Cardiac muscle cell (in vitro differentiated cells and primary cell): Measurements from ENCODE around the gene RRAD. TPM values are rescaled to one million over a fixed set of nuclear protein-coding genes. Genes with fewer than 3 reads are reported as not detected.

Experiments
- DNase-seq, 2 donors: peaks; one replicate each; pipeline versions ENCODE4 v3.0.0 to v3.0.0-alpha.2; 2010 to 2017; ENCODE audit warnings: low read depth in 1 of 2, low spot score in 1 of 2
- H3K27ac ChIP-seq: fragments of 200-600 bp; sonication (generic); 2 replicates; pipeline ENCODE4 v1.5.1; 2016
- H3K27me3 ChIP-seq: fragments of 200-600 bp; sonication (generic); 2 replicates; pipeline ENCODE4 v1.6.0; 2016; ENCODE audit warnings: control low read depth
- H3K36me3 ChIP-seq: fragments of 200-600 bp; sonication (generic); 2 replicates; pipeline ENCODE4 v1.5.1; 2016; ENCODE audit warnings: control low read depth
- H3K4me1 ChIP-seq: fragments of 200-600 bp; sonication (generic); 2 replicates; pipeline ENCODE4 v1.8.1; 2017; ENCODE audit warnings: low read depth, mild to moderate bottlenecking, mixed run types
- H3K4me3 ChIP-seq: fragments of 200-600 bp; sonication (generic); 2 replicates; pipeline ENCODE4 v1.5.1; 2016; ENCODE audit warnings: mild to moderate bottlenecking
- H3K9me3 ChIP-seq: fragments of 200-600 bp; sonication (generic); 2 replicates; pipeline ENCODE4 v1.5.1; 2017; ENCODE audit warnings: low read depth, mild to moderate bottlenecking, control low read depth
- CTCF ChIP-seq: IDR thresholded peaks from 2 replicates; pipeline ENCODE4 v1.5.1; 2012; ENCODE audit warnings: low read depth, mild to moderate bottlenecking, low read length
- polyA plus RNA-seq: library from polyadenylated mRNA; unstranded; fragments of >200 nt; fragmentation: Nextera tagmentation; extraction: Ambion mirVana; gene quantifications from 2 replicates; pipeline ENCODE4 v1.2.1, GENCODE V29; 2016
- total RNA-seq: library from RNA; depleted of rRNA; stranded (reverse); fragments of >200 nt; gene quantifications from 2 replicates; pipeline ENCODE4 v1.2.3, GENCODE V29; 2016

Gene RRAD
- total and polyA plus RNA-seq, 2 experiments from 2014 or later, result 73.8 to 246 TPM

- no peaks in the 10 kb centered on the region for H3K9me3 ChIP-seq
- H3K36me3 ChIP-seq, result no peaks in the 10 kb centered on the region
- no peak overlapping the region for H3K27ac ChIP-seq
- H3K27me3 ChIP-seq, result peaks cover 6% of the 10 kb centered on the region
- no peak for TF ChIP-seq CTCF
- peak in 1 of 2 donors; percentile 68 for DNase-seq
- H3K4me1 ChIP-seq, result no peaks in the 10 kb centered on the region
- H3K4me3 ChIP-seq, result no peak overlapping the region
Observed at GRCh38 chr16:66874079-66874775, 51.1 kb downstream of the RRAD start.

GRCh38 chr16:66873685-66874055, 51.7 kb downstream of the RRAD start:
- TF ChIP-seq CTCF, result no peak
- Histone ChIP-seq H3K4me1 (no peaks in the 10 kb centered on the region), H3K27me3 (peaks cover 6% of the 10 kb centered on the region), H3K27ac (no peak overlapping the region), H3K36me3 (no peaks in the 10 kb centered on the region), H3K9me3 (no peaks in the 10 kb centered on the region), H3K4me3 (no peak overlapping the region)
- DNase-seq, result no peak

GRCh38 chr16:66872943-66873684, 52.2 kb downstream of the RRAD start:
- no peaks in the 10 kb centered on the region for H3K36me3 ChIP-seq
- no peak overlapping the region for H3K4me3 ChIP-seq
- DNase-seq, result peak; percentile 90 to 99
- no peaks in the 10 kb centered on the region for H3K4me1 ChIP-seq
- H3K27me3 ChIP-seq, result peaks cover 6% of the 10 kb centered on the region
- no peak overlapping the region for H3K27ac ChIP-seq
- H3K9me3 ChIP-seq, result no peaks in the 10 kb centered on the region
- peak; percentile 95 for TF ChIP-seq CTCF

- H3K4me1 ChIP-seq, result no peaks in the 10 kb centered on the region
- no peak for DNase-seq
- H3K27ac ChIP-seq, result no peak overlapping the region
- no peak overlapping the region for H3K4me3 ChIP-seq
- H3K27me3 ChIP-seq, result peaks cover 6% of the 10 kb centered on the region
- TF ChIP-seq CTCF, result no peak
- H3K36me3 ChIP-seq, result no peaks in the 10 kb centered on the region
- no peaks in the 10 kb centered on the region for H3K9me3 ChIP-seq
Observed at GRCh38 chr16:66872559-66872942, 52.8 kb downstream of the RRAD start.

GRCh38 chr16:66871840-66872239, 53.5 kb downstream of the RRAD start:
- Histone ChIP-seq H3K9me3 (no peaks in the 10 kb centered on the region), H3K27ac (no peak overlapping the region), H3K27me3 (peaks cover 6% of the 10 kb centered on the region), H3K4me3 (no peak overlapping the region), H3K36me3 (no peaks in the 10 kb centered on the region), H3K4me1 (no peaks in the 10 kb centered on the region)
- DNase-seq, result no peak
- TF ChIP-seq CTCF, result no peak

Other genes starting within 250 kb of the RRAD start
- gene CMTM4, start 228.8 kb downstream of the RRAD start, total RNA-seq, result 42.3 and 61.6 TPM in 2 replicates
- gene CMTM4, start 228.8 kb downstream of the RRAD start, polyA plus RNA-seq, result 19.7 and 22.8 TPM in 2 replicates
- gene DYNC1LI2, start 173.9 kb downstream of the RRAD start, total RNA-seq, result 54.5 and 58.6 TPM in 2 replicates
- 76.0 and 89.6 TPM in 2 replicates for gene DYNC1LI2, start 173.9 kb downstream of the RRAD start, polyA plus RNA-seq
- not detected in 2 replicates for gene TERB1, start 124.0 kb downstream of the RRAD start, total RNA-seq
- gene TERB1, start 124.0 kb downstream of the RRAD start, polyA plus RNA-seq, result not detected in 2 replicates
- gene NAE1, start 94.6 kb downstream of the RRAD start, total RNA-seq, result 39.5 and 45.2 TPM in 2 replicates
- gene NAE1, start 94.6 kb downstream of the RRAD start, polyA plus RNA-seq, result 97.8 and 114 TPM in 2 replicates
- gene CA7, start 81.1 kb downstream of the RRAD start, total RNA-seq, result 0.27 and 1.0 TPM in 2 replicates
- gene CA7, start 81.1 kb downstream of the RRAD start, polyA plus RNA-seq, result 0.46 and 1.2 TPM in 2 replicates
- 6.0 and 19.4 TPM in 2 replicates for gene PDP2, start 45.0 kb downstream of the RRAD start, total RNA-seq
- 4.1 and 7.4 TPM in 2 replicates for gene PDP2, start 45.0 kb downstream of the RRAD start, polyA plus RNA-seq
- 0.07 and 4.4 TPM in 2 replicates for gene CDH16, start 6.7 kb downstream of the RRAD start, total RNA-seq
- not detected in 2 replicates for gene CDH16, start 6.7 kb downstream of the RRAD start, polyA plus RNA-seq
- gene CIAO2B, start 8.9 kb upstream of the RRAD start, total RNA-seq, result 151 and 184 TPM in 2 replicates
- 194 and 242 TPM in 2 replicates for gene CIAO2B, start 8.9 kb upstream of the RRAD start, polyA plus RNA-seq
- gene CES2, start 10.0 kb upstream of the RRAD start, total RNA-seq, result 67.9 and 84.2 TPM in 2 replicates
- 69.1 and 94.3 TPM in 2 replicates for gene CES2, start 10.0 kb upstream of the RRAD start, polyA plus RNA-seq
- 6.2 and 12.8 TPM in 2 replicates for gene CES3, start 35.7 kb upstream of the RRAD start, total RNA-seq
- gene CES3, start 35.7 kb upstream of the RRAD start, polyA plus RNA-seq, result 4.7 and 6.4 TPM in 2 replicates
- 12.4 and 15.7 TPM in 2 replicates for gene CES4A, start 63.1 kb upstream of the RRAD start, total RNA-seq
- 14.7 and 19.9 TPM in 2 replicates for gene CES4A, start 63.1 kb upstream of the RRAD start, polyA plus RNA-seq
- gene CBFB, start 103.6 kb upstream of the RRAD start, total RNA-seq, result 94.8 and 197 TPM in 2 replicates
- 66.3 and 78.5 TPM in 2 replicates for gene CBFB, start 103.6 kb upstream of the RRAD start, polyA plus RNA-seq
- 10.3 and 10.8 TPM in 2 replicates for gene PHAF1, start 184.4 kb upstream of the RRAD start, total RNA-seq
- 18.1 and 18.4 TPM in 2 replicates for gene PHAF1, start 184.4 kb upstream of the RRAD start, polyA plus RNA-seq
- gene B3GNT9, start 225.5 kb upstream of the RRAD start, total RNA-seq, result 28.0 and 34.7 TPM in 2 replicates
- 18.0 and 30.4 TPM in 2 replicates for gene B3GNT9, start 225.5 kb upstream of the RRAD start, polyA plus RNA-seq
- gene TRADD, start 234.4 kb upstream of the RRAD start, total RNA-seq, result 5.4 and 12.2 TPM in 2 replicates
- 6.7 and 11.9 TPM in 2 replicates for gene TRADD, start 234.4 kb upstream of the RRAD start, polyA plus RNA-seq
- 8.7 and 9.0 TPM in 2 replicates for gene FBXL8, start 234.4 kb upstream of the RRAD start, total RNA-seq
- 6.8 and 9.3 TPM in 2 replicates for gene FBXL8, start 234.4 kb upstream of the RRAD start, polyA plus RNA-seq
- 0.63 and 7.9 TPM in 2 replicates for gene HSF4, start 239.2 kb upstream of the RRAD start, total RNA-seq
- gene HSF4, start 239.2 kb upstream of the RRAD start, polyA plus RNA-seq, result 1.7 and 2.6 TPM in 2 replicates
- gene NOL3, start 245.0 kb upstream of the RRAD start, total RNA-seq, result 33.7 and 40.6 TPM in 2 replicates
- gene NOL3, start 245.0 kb upstream of the RRAD start, polyA plus RNA-seq, result 19.4 and 31.1 TPM in 2 replicates